ENCODE results near the gene CFAP91. TPM values are rescaled to one million over a fixed set of nuclear protein-coding genes. Genes with fewer than 3 reads are reported as not detected.

CFAP91 gene
- total RNA-seq, 4 donors from 2014 or later = 0.34 to 9.5 (median 1.9) TPM

- H3K27ac ChIP-seq = no peak overlapping the region
- H3K4me3 ChIP-seq = no peak overlapping the region
- no peaks in the 10 kb centered on the region for H3K36me3 ChIP-seq
- TF ChIP-seq POLR2AphosphoS5 (IDR thresholded peaks at IDR 0.05) (no peak), EP300 (IDR thresholded peaks at IDR 0.05) (no peak), CTCF (IDR thresholded peaks at IDR 0.05) (no peak), POLR2A (IDR thresholded peaks at IDR 0.05) (no peak)
- no peaks in the 10 kb centered on the region for H3K27me3 ChIP-seq
- DNase-seq (ENCODE audit: low spot score in 2 of 2) = no peak
- no peaks in the 10 kb centered on the region for H3K4me1 ChIP-seq
- WGBS = 74% methylated on average over 8 of the region's 8 CpGs
- H3K9me3 ChIP-seq = no peaks in the 10 kb centered on the region
These were observed 28.9 kb downstream of the CFAP91 start for GRCh38 chr3:119731560-119732343.

- WGBS = 97% methylated on average over 5 of the region's 5 CpGs
- H3K27ac ChIP-seq = no peak overlapping the region
- H3K36me3 ChIP-seq = no peaks in the 10 kb centered on the region
- no peaks in the 10 kb centered on the region for H3K4me1 ChIP-seq
- no peaks in the 10 kb centered on the region for H3K27me3 ChIP-seq
- H3K4me3 ChIP-seq = no peak overlapping the region
- DNase-seq (ENCODE audit: low spot score in 2 of 2) = no peak
- TF ChIP-seq POLR2AphosphoS5 (IDR thresholded peaks at IDR 0.05) (no peak), EP300 (IDR thresholded peaks at IDR 0.05) (no peak), CTCF (IDR thresholded peaks at IDR 0.05) (no peak), POLR2A (IDR thresholded peaks at IDR 0.05) (no peak)
- H3K9me3 ChIP-seq = no peaks in the 10 kb centered on the region
These were observed 31.0 kb downstream of the CFAP91 start for GRCh38 chr3:119733812-119734211.

- Histone ChIP-seq H3K9me3 (no peaks in the 10 kb centered on the region), H3K27me3 (no peaks in the 10 kb centered on the region), H3K36me3 (no peaks in the 10 kb centered on the region), H3K27ac (no peak overlapping the region), H3K4me3 (no peak overlapping the region), H3K4me1 (no peaks in the 10 kb centered on the region)
- DNase-seq (ENCODE audit: low spot score in 2 of 2) = no peak
- TF ChIP-seq CTCF (IDR thresholded peaks at IDR 0.05) (no peak), POLR2AphosphoS5 (IDR thresholded peaks at IDR 0.05) (no peak), EP300 (IDR thresholded peaks at IDR 0.05) (no peak), POLR2A (IDR thresholded peaks at IDR 0.05) (no peak)
These were observed 35.9 kb downstream of the CFAP91 start for GRCh38 chr3:119738741-119739140.

- Histone ChIP-seq H3K36me3 (no peaks in the 10 kb centered on the region), H3K4me3 (no peak overlapping the region), H3K9me3 (no peaks in the 10 kb centered on the region), H3K27me3 (no peaks in the 10 kb centered on the region), H3K4me1 (no peaks in the 10 kb centered on the region), H3K27ac (no peak overlapping the region)
- no peak for DNase-seq (ENCODE audit: low spot score in 2 of 2)
- 92% methylated on average over 5 of the region's 5 CpGs for WGBS
- TF ChIP-seq CTCF (IDR thresholded peaks at IDR 0.05) = no peak
- no peak for TF ChIP-seq POLR2A (IDR thresholded peaks at IDR 0.05)
- no peak for TF ChIP-seq POLR2AphosphoS5 (IDR thresholded peaks at IDR 0.05)
- no peak for TF ChIP-seq EP300 (IDR thresholded peaks at IDR 0.05)
These were observed 39.1 kb downstream of the CFAP91 start for GRCh38 chr3:119741657-119742590.

- Histone ChIP-seq H3K4me3 (no peak overlapping the region), H3K27ac (no peak overlapping the region), H3K36me3 (no peaks in the 10 kb centered on the region), H3K9me3 (no peaks in the 10 kb centered on the region), H3K27me3 (no peaks in the 10 kb centered on the region), H3K4me1 (no peaks in the 10 kb centered on the region)
- TF ChIP-seq POLR2AphosphoS5 (IDR thresholded peaks at IDR 0.05) (no peak), EP300 (IDR thresholded peaks at IDR 0.05) (no peak), CTCF (IDR thresholded peaks at IDR 0.05) (no peak), POLR2A (IDR thresholded peaks at IDR 0.05) (no peak)
- no peak for DNase-seq (ENCODE audit: low spot score in 2 of 2)
- 93% methylated on average over 10 of the region's 10 CpGs for WGBS
These were observed 41.1 kb downstream of the CFAP91 start for GRCh38 chr3:119743921-119744320.

All from suprapubic skin (tissue), 4 donors.